Endothelial cell of umbilical vein (primary cell): ENCODE data around the gene ATAD3A. TPM values are rescaled to one million over a fixed set of nuclear protein-coding genes. Genes with fewer than 3 reads are reported as not detected.
"Not testable (repeated sequence)": the region's sequence is repeated elsewhere in the genome, so short reads cannot be mapped to it uniquely, and the experiment has no call there.

Source experiments
- BruUV-seq: library from RNA; stranded (reverse); fragments of 400-500 nt; replicated peaks from 2 replicates; lab custom pipeline; 2021; lab: Mats Ljungman, UMichigan
- CTCF ChIA-PET: fragments of 300-600, 350-600 bp; sonication (Branson Sonifier 250); formaldehyde crosslinking; loops from one replicate; lab custom pipeline; 2021; ENCODE audit warnings: antibody characterized with exemption, inconsistent platforms; lab: Charles Lee
- POLR2A ChIA-PET: fragments of 300-600, 350-600 bp; sonication (Branson Sonifier 250); formaldehyde crosslinking; loops from one replicate; lab custom pipeline; 2021; ENCODE audit warnings: antibody characterized with exemption, inconsistent platforms; lab: Charles Lee
- DNase-seq: peaks from one replicate; pipeline ENCODE4 v3.0.0-alpha.2; 2011; ENCODE audit warnings: low read depth, low spot score
- FAIRE-seq: peaks from 2 replicates; lab custom pipeline; 2011; peaks lifted over from hg19 to GRCh38; lab: Jason Lieb, UNC
- H2AFZ ChIP-seq: 2 replicates; pipeline ENCODE4 v1.6.0; 2012; ENCODE audit warnings: low read depth, low read length, control low read depth, inconsistent platforms
- H3K27ac ChIP-seq: 2 replicates; pipeline ENCODE4 v1.5.1; 2011; ENCODE audit warnings: low read depth, mild to moderate bottlenecking, control low read depth, low read length, moderate library complexity; ENCODE audit not compliant: insufficient read depth
- H3K27me3 ChIP-seq, 2 experiments: 2 replicates each; pipeline versions ENCODE4 v1.6.0 to v1.6.1; 2011; ENCODE audit warnings: low read length in 2 of 2, mixed read lengths in 1 of 2; ENCODE audit not compliant: control insufficient read depth in 2 of 2, insufficient read depth in 2 of 2
- H3K36me3 ChIP-seq, 2 experiments: 2 replicates in 1 of 2; 3 replicates in 1 of 2; pipeline ENCODE4 v1.5.1; 2011; ENCODE audit warnings: low read length in 2 of 2, mild to moderate bottlenecking in 1 of 2, moderate library complexity in 1 of 2; ENCODE audit not compliant: control insufficient read depth in 2 of 2, insufficient read depth in 2 of 2; ENCODE audit errors: extremely low read depth in 1 of 2
- H3K4me1 ChIP-seq: 3 replicates; pipeline ENCODE4 v1.5.1; 2011; ENCODE audit warnings: mild to moderate bottlenecking, low read length; ENCODE audit not compliant: control insufficient read depth, insufficient read depth; ENCODE audit errors: extremely low read depth
- H3K4me2 ChIP-seq: 2 replicates; pipeline ENCODE4 v1.6.1; 2011; ENCODE audit warnings: low read length, control low read depth, mixed read lengths; ENCODE audit not compliant: insufficient read depth
- H3K4me3 ChIP-seq, 3 experiments: fragments of 200-600 bp in 1 of 3; sonication (generic), shearing (Covaris generic) in 1 of 3; replicated peaks in 1 of 3; 2 replicates each; pipeline ENCODE4 v1.5.1; 2011 to 2016; ENCODE audit warnings: control low read depth in 3 of 3, low read length in 3 of 3, mild to moderate bottlenecking in 2 of 3, inconsistent platforms in 1 of 3, low read depth in 1 of 3, moderate library complexity in 1 of 3; ENCODE audit not compliant: insufficient read depth in 1 of 3
- H3K79me2 ChIP-seq: 2 replicates; pipeline ENCODE4 v1.6.0; 2012; ENCODE audit warnings: low read length, inconsistent platforms; ENCODE audit not compliant: control insufficient read depth, insufficient read depth
- H3K9ac ChIP-seq: replicated peaks from 2 replicates; pipeline ENCODE3; 2011; ENCODE audit warnings: low read length, control low read depth; ENCODE audit not compliant: insufficient read depth; ENCODE audit errors: extremely low read depth
- H3K9me1 ChIP-seq: replicated peaks from 3 replicates; pipeline ENCODE4 v1.6.0; 2011; ENCODE audit warnings: mild to moderate bottlenecking, low read length; ENCODE audit not compliant: control insufficient read depth, insufficient read depth; ENCODE audit errors: extremely low read depth
- H3K9me3 ChIP-seq: replicated peaks from 2 replicates; pipeline ENCODE4 v1.5.1; 2012; ENCODE audit warnings: low read length, inconsistent platforms; ENCODE audit not compliant: control insufficient read depth, insufficient read depth
- H4K20me1 ChIP-seq: replicated peaks from 2 replicates; pipeline ENCODE3; 2011; ENCODE audit warnings: mild to moderate bottlenecking, low read length; ENCODE audit not compliant: control insufficient read depth, insufficient read depth; ENCODE audit errors: extremely low read depth
- CTCF ChIP-seq, 2 donors: IDR thresholded peaks; 1 replicate in 1 of 2; 2 replicates in 1 of 2; pipeline ENCODE4 v1.5.1; 2011; ENCODE audit warnings: low read length in 2 of 2, mild to moderate bottlenecking in 2 of 2, moderate library complexity in 2 of 2, control low read depth in 1 of 2, inconsistent platforms in 1 of 2, low read depth in 1 of 2; ENCODE audit not compliant: insufficient read depth in 1 of 2; ENCODE audit errors: extremely low read depth in 1 of 2
- EZH2 ChIP-seq: IDR thresholded peaks from 2 replicates; pipeline ENCODE4 v1.6.1; 2012; ENCODE audit warnings: borderline replicate concordance, low read depth, mild to moderate bottlenecking, moderate library complexity, low read length, inconsistent platforms; ENCODE audit not compliant: severe bottlenecking
- FOS ChIP-seq: IDR thresholded peaks from 2 replicates; pipeline ENCODE4 v1.6.1; 2011; ENCODE audit warnings: mild to moderate bottlenecking, low read length, moderate library complexity, borderline replicate concordance; ENCODE audit not compliant: insufficient read depth
- GATA2 ChIP-seq: IDR thresholded peaks from 2 replicates; pipeline ENCODE4 v1.7.0; 2011; ENCODE audit warnings: low read depth, mild to moderate bottlenecking, moderate library complexity, mixed read lengths, low read length; ENCODE audit not compliant: insufficient read length, insufficient read depth
- JUN ChIP-seq: IDR thresholded peaks from 2 replicates; pipeline ENCODE4 v1.6.1; 2011; ENCODE audit warnings: borderline replicate concordance, low read depth; ENCODE audit not compliant: insufficient read length, insufficient read depth
- MYC ChIP-seq: IDR thresholded peaks from one replicate; pipeline ENCODE4 v1.6.1; 2011; ENCODE audit warnings: mild to moderate bottlenecking, low read depth, low read length
- POLR2A ChIP-seq: IDR thresholded peaks from 2 replicates; pipeline ENCODE4 v1.6.1; 2012; ENCODE audit warnings: low read depth, mild to moderate bottlenecking, control low read depth, low read length
- POLR2AphosphoS5 ChIP-seq: IDR thresholded peaks from 2 replicates; pipeline ENCODE4 v1.6.1; 2012; ENCODE audit warnings: low read depth, mild to moderate bottlenecking, control low read depth, low read length, moderate library complexity; ENCODE audit not compliant: insufficient read depth
- dilution Hi-C: fragments of 300-500 bp; cut with MboI; formaldehyde crosslinking; loops from one replicate; pipeline ENCODE4 v1.15.0; 2019; ENCODE audit warnings: low sequenced_read_pairs; ENCODE audit not compliant: extremely low pct_ligation_motif_present
- intact Hi-C: fragments of 100-400 bp; cut with micrococcal nuclease; formaldehyde crosslinking; loops from one replicate; pipeline ENCODE4 v1.10.0; 2022
- polyA plus RNA-seq, 4 experiments: library from polyadenylated mRNA; depleted of rRNA in 3 of 4; stranded (reverse) in 3 of 4; unstranded in 1 of 4; fragments of >200 nt; gene quantifications; 2 replicates each; pipeline versions ENCODE4 v1.2.1 to v1.2.3, GENCODE V29; 2011 to 2012; ENCODE audit warnings: missing spikeins in 1 of 4
- total RNA-seq: library from RNA; stranded (reverse); gene quantifications from 2 replicates; pipeline ENCODE4 v1.2.3, GENCODE V29; 2021
- TF ChIP-seq, protein P1 (sequence below): IDR thresholded peaks from 2 replicates; pipeline ENCODE4 v1.6.1; 2011; ENCODE audit not compliant: insufficient read depth, insufficient read length

ATAD3A gene
- total and polyA plus RNA-seq, 2 donors (not counting 3 experiments of a cell fraction or from before 2014, with no cell fraction given) = 24.9 to 55.2 TPM

GRCh38 chr1:1556505-1556904 lies 44.5 kb downstream of the ATAD3A start:
- Histone ChIP-seq H3K4me3 (no peak overlapping the region), H3K9ac (no peak overlapping the region), H3K9me3 (no peaks in the 10 kb centered on the region), H3K36me3 (peaks cover 3 to 9% of the 10 kb centered on the region in 2 experiments), H2AFZ (no peak overlapping the region), H4K20me1 (no peaks in the 10 kb centered on the region), H3K4me2 (no peak overlapping the region), H3K4me1 (no peaks in the 10 kb centered on the region), H3K27me3 (no peaks in the 10 kb centered on the region), H3K79me2 (peaks cover 4% of the 10 kb centered on the region), H3K27ac (no peak overlapping the region), H3K9me1 (no peaks in the 10 kb centered on the region)
- DNase-seq = no peak
- FAIRE-seq = no peak
- TF ChIP-seq EZH2 (no peak), CTCF (IDR thresholded peaks at IDR 0.05; ENCODE audit: extremely low read depth in 1 of 2, insufficient read depth in 1 of 2, low read depth in 1 of 2, low read length in 2 of 2) (no peak), JUN (no peak), FOS (no peak), GATA2 (no peak), POLR2A (no peak), POLR2AphosphoS5 (no peak), MYC (no peak)
- TF ChIP-seq, protein P1, sequence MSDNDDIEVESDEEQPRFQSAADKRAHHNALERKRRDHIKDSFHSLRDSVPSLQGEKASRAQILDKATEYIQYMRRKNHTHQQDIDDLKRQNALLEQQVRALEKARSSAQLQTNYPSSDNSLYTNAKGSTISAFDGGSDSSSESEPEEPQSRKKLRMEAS = no peak
- BruUV-seq = no TSS peak
- intact Hi-C loops (no loop called here), dilution Hi-C loops (no loop called here)
- CTCF ChIA-PET = no interaction called here
- POLR2A ChIA-PET = no interaction called here

DNA sequence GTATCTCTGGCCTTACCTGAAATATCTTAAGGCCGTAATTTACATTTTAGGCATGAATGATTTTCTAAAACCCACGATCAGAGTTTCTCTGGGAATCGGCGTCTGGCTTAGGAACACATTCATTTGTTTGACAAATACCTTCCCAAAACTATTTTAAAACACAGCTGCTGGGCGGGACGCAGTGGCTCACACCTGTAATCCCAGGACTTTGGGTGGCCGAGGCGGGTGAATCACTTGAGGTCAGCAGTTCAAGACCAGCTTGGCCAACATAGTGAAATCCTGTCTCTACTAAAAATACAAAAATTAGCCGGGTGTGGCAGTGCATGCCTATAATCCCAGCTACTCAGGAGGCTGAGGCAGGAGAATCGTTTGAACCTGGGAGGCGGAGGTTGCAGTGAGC lies 45.0 kb downstream of the ATAD3A start:
- BruUV-seq, H3K27ac ChIP-seq, H4K20me1 ChIP-seq, H2AFZ ChIP-seq, H3K79me2 ChIP-seq, H3K4me3 ChIP-seq, H3K9me3 ChIP-seq, H3K9me1 ChIP-seq, intact Hi-C loops, FAIRE-seq, CTCF ChIA-PET, dilution Hi-C loops, POLR2A ChIA-PET, H3K27me3 ChIP-seq, DNase-seq, H3K4me2 ChIP-seq, H3K4me1 ChIP-seq, H3K9ac ChIP-seq: not testable (repeated sequence)
- H3K36me3 ChIP-seq = peaks cover 3 to 14% of the 10 kb centered on the region in 2 experiments

DNA sequence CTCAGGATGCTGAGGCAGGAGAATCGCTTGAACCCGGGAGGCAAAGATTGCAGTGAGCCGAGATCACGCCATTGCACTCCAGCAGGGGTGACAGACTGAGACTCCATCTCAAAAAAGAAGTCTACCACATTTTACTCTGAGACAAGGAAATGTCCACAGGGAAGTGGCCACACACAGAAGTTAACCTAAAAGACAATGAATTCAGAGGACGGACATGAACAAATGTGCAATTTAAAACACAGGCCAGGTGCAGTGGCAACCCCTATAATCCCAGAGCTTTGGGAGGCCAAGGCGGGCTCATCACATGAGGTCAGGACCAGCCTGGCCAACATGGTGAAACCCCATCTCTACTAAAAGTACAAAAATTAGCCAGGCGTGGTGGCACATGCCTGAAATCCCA lies 45.7 kb downstream of the ATAD3A start:
- H3K4me1 ChIP-seq, H2AFZ ChIP-seq, dilution Hi-C loops, intact Hi-C loops, H3K27ac ChIP-seq, H3K9me3 ChIP-seq, BruUV-seq, H3K9ac ChIP-seq, FAIRE-seq, H4K20me1 ChIP-seq, H3K27me3 ChIP-seq, POLR2A ChIA-PET, H3K4me3 ChIP-seq, CTCF ChIA-PET, H3K9me1 ChIP-seq, DNase-seq, H3K4me2 ChIP-seq: not testable (repeated sequence)
- H3K79me2 ChIP-seq = peaks cover 13% of the 10 kb centered on the region
- H3K36me3 ChIP-seq = peaks cover 8 to 21% of the 10 kb centered on the region in 2 experiments
